ENCODE measurements around the gene HMGN1. TPM values are rescaled to one million over a fixed set of nuclear protein-coding genes. Genes with fewer than 3 reads are reported as not detected.

HMGN1 gene
- total RNA-seq, 4 donors from 2014 or later: 54.0 to 75.8 (median 60.3) TPM

GRCh38 chr21:39366563-39366962 lies 17.7 kb upstream of the HMGN1 start:
- no peak for TF ChIP-seq CTCF (IDR thresholded peaks at IDR 0.05)
- ATAC-seq (ENCODE audit: low FRiP score) (no peak), DNase-seq (ENCODE audit: low spot score) (no peak)

GRCh38 chr21:39364949-39365348 lies 16.1 kb upstream of the HMGN1 start:
- ATAC-seq (ENCODE audit: low FRiP score) (no peak), DNase-seq (ENCODE audit: low spot score) (no peak)
- no peak for TF ChIP-seq CTCF (IDR thresholded peaks at IDR 0.05)

- ATAC-seq (ENCODE audit: low FRiP score): no peak
- DNase-seq (ENCODE audit: low spot score): no peak
- TF ChIP-seq CTCF (IDR thresholded peaks at IDR 0.05): no peak
Measured at GRCh38 chr21:39363607-39364555, 15.0 kb upstream of the HMGN1 start.

GRCh38 chr21:39362733-39363132 lies 13.8 kb upstream of the HMGN1 start:
- DNase-seq (ENCODE audit: low spot score) (no peak), ATAC-seq (ENCODE audit: low FRiP score) (no peak)

GRCh38 chr21:39359382-39359781 lies 10.5 kb upstream of the HMGN1 start:
- no peak for DNase-seq (ENCODE audit: low spot score)
- no peak for ATAC-seq (ENCODE audit: low FRiP score)
- TF ChIP-seq CTCF (IDR thresholded peaks at IDR 0.05): no peak

More at GRCh38 chr21:39362733-39363132, 13.8 kb upstream of the HMGN1 start:
- TF ChIP-seq CTCF (IDR thresholded peaks at IDR 0.05): no peak

- no peak for ATAC-seq (ENCODE audit: low FRiP score)
- no peak for TF ChIP-seq CTCF (IDR thresholded peaks at IDR 0.05)
- DNase-seq (ENCODE audit: low spot score): no peak
Measured at GRCh38 chr21:39353295-39353694, 4.4 kb upstream of the HMGN1 start.
